HG03460 (cell line): ENCODE data around the gene CRIP1.

ENCODE experiments used
- ATAC-seq: cut with Tn5 transposase; IDR thresholded peaks from one replicate; pipeline ENCODE4 v1.9.1; 2021; ENCODE audit not compliant: unreplicated experiment

The CRIP1 gene

GRCh38 chr14:105480199-105480746 lies 6.4 kb upstream of the CRIP1 start:
- no peak for ATAC-seq

GRCh38 chr14:105480807-105481801 lies 5.6 kb upstream of the CRIP1 start:
- peak; percentile 54 for ATAC-seq

GRCh38 chr14:105481886-105482457 lies 4.7 kb upstream of the CRIP1 start:
- peak; percentile 61 for ATAC-seq

GRCh38 chr14:105482486-105483110 lies 4.1 kb upstream of the CRIP1 start:
- ATAC-seq, result no peak

- ATAC-seq, result no peak
Measured at GRCh38 chr14:105483300-105484068, 3.2 kb upstream of the CRIP1 start.

GRCh38 chr14:105484069-105484996 lies 2.4 kb upstream of the CRIP1 start:
- no peak for ATAC-seq

- ATAC-seq, result no peak
Measured at GRCh38 chr14:105484997-105485393, 1.7 kb upstream of the CRIP1 start.

- ATAC-seq, result no peak
Measured at GRCh38 chr14:105485739-105486162, 935 bp upstream of the CRIP1 start.

GRCh38 chr14:105486974-105487448 lies 325 bp downstream of the CRIP1 start:
- no peak for ATAC-seq

GRCh38 chr14:105487449-105487985 lies 831 bp downstream of the CRIP1 start:
- ATAC-seq, result no peak

- ATAC-seq, result no peak
Measured at GRCh38 chr14:105487986-105488777, 1.5 kb downstream of the CRIP1 start.

- ATAC-seq, result no peak
Measured at GRCh38 chr14:105488781-105489541, 2.3 kb downstream of the CRIP1 start.

GRCh38 chr14:105489542-105490266 lies 3.0 kb downstream of the CRIP1 start:
- no peak for ATAC-seq

GRCh38 chr14:105490267-105490571 lies 3.5 kb downstream of the CRIP1 start:
- no peak for ATAC-seq

GRCh38 chr14:105490572-105491365 lies 4.1 kb downstream of the CRIP1 start, which contains the start of gene TEDC1:
Gene TEDC1 (plus strand): TSS chr14:105491246. CDS start chr14:105491376, 130 bp downstream.
- ATAC-seq, result peak; percentile 66

GRCh38 chr14:105491366-105491973 lies 4.8 kb downstream of the CRIP1 start:
- ATAC-seq, result no peak
